Sigmoid colon (tissue), 4 donors: ENCODE data around the gene TMEM140.

Experiments used
- EP300 ChIP-seq, 4 donors: sonication (generic); formaldehyde crosslinking; IDR thresholded peaks; one replicate each; pipeline ENCODE4 v1.6.1; 2017; ENCODE audit warnings: antibody characterized with exemption in 4 of 4
- POLR2A ChIP-seq, 2 donors: fragments of 450-650 bp; IDR thresholded peaks; one replicate each; pipeline ENCODE4 v1.6.1; 2016; ENCODE audit warnings: antibody characterized with exemption in 2 of 2, mild to moderate bottlenecking in 2 of 2, moderate library complexity in 2 of 2
- TF ChIP-seq, protein P1 (sequence below), 4 experiments: fragments of 450-650 bp in 3 of 4; fragments of 200-600 bp in 1 of 4; IDR thresholded peaks; one replicate each; pipeline ENCODE4 v1.5.1; 2016 to 2019; ENCODE audit warnings: antibody characterized with exemption in 4 of 4, mild to moderate bottlenecking in 3 of 4, moderate library complexity in 2 of 4

DNA sequence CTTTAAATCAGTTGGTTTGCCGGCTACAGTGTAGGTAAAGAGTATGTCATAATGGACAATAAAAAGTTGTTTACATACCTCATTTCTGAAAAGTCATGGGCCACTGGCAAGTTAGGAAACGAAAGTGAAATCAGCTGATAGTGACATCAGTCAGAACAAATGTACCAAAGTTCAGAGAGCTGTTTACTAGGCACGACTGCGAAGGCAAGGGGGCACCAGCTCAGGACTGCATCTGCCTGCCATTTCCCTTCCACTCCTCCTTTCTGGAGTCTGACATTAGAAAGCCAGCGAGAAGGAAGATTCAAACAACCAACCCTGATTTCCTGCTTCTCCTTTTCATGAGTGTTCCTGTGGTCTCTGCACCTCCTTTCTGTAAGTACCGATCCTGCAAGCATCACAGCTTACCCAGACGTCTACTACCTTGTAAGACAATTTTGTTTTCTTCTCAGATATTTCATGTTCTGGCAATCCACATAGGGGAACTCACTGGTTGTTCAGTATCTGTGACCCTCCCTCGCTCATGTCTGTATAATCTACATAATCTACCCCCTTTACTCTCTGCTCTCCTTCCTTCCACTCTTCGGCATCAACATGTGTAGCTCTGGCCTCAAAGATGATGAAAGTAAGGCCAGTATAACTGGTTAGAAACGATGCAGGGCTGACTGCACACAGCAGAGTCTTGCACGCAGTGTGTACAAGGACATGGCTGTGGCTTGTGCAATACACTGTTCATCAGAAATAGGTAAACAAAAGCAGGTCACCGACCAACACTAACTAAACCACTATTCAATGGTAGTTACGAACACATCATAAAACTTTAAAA lies at the start of gene TMEM140:
- peak in 1 of 2 donors; percentile 37 for TF ChIP-seq POLR2A (IDR thresholded peaks at IDR 0.05)
- TF ChIP-seq, protein P1, sequence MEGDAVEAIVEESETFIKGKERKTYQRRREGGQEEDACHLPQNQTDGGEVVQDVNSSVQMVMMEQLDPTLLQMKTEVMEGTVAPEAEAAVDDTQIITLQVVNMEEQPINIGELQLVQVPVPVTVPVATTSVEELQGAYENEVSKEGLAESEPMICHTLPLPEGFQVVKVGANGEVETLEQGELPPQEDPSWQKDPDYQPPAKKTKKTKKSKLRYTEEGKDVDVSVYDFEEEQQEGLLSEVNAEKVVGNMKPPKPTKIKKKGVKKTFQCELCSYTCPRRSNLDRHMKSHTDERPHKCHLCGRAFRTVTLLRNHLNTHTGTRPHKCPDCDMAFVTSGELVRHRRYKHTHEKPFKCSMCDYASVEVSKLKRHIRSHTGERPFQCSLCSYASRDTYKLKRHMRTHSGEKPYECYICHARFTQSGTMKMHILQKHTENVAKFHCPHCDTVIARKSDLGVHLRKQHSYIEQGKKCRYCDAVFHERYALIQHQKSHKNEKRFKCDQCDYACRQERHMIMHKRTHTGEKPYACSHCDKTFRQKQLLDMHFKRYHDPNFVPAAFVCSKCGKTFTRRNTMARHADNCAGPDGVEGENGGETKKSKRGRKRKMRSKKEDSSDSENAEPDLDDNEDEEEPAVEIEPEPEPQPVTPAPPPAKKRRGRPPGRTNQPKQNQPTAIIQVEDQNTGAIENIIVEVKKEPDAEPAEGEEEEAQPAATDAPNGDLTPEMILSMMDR (IDR thresholded peaks at IDR 0.05), result no peak
- TF ChIP-seq EP300 (IDR thresholded peaks at IDR 0.05), result peak in 3 of 4 donors; percentile 29 to 96 (median 85)
